ENCODE results near the gene ACTR1B. TPM values are rescaled to one million over a fixed set of nuclear protein-coding genes. Genes with fewer than 3 reads are reported as not detected.

The ACTR1B gene
- total RNA-seq, 1 experiment from 2014 or later = 33.8 TPM

DNA sequence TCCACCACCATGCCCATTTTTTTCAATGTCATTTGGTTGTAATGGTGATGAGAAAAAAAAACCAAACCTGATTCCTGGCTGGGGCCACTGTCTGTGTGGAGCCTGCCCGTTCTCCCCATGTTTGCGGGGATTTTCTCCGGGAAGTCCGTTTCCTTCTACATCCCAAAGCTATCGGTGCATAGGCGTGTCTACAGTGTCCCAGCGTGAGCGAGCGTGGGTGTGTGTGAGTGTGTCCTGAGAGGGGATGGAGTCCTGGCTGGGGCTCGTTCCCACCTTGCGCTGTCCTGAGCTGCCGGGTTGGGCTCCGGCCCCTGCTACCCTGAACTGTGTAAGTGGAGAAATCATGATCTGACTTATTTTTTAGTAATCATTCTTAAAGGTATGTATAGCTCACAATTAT lies 42.3 kb upstream of the ACTR1B start:
- Histone ChIP-seq H4K20me1 (ENCODE audit: control insufficient read depth, insufficient read depth, insufficient read length) (no peaks in the 10 kb centered on the region), H3K4me2 (ENCODE audit: insufficient read depth, insufficient read length, low read length) (no peak overlapping the region), H2BK120ac (ENCODE audit: low read depth, low read length, poor library complexity, severe bottlenecking) (no peak overlapping the region), H3K27ac (ENCODE audit: insufficient read length, low read depth, low read length) (no peak overlapping the region), H4K5ac (ENCODE audit: insufficient read length, low read depth, low read length) (no peak overlapping the region), H3K9ac (ENCODE audit: extremely low read depth, insufficient read length, low read length) (no peak overlapping the region), H3K79me1 (ENCODE audit: insufficient read depth, low read depth, low read length, poor library complexity, severe bottlenecking) (no peaks in the 10 kb centered on the region), H3K18ac (ENCODE audit: insufficient read length, low read depth, low read length) (no peak overlapping the region), H3T11ph (ENCODE audit: low read length) (no peak overlapping the region), H3K23ac (ENCODE audit: insufficient read length, low read depth, low read length) (no peak overlapping the region), H3K4me1 (ENCODE audit: insufficient read depth, low read length) (no peaks in the 10 kb centered on the region), H3K27me3 (ENCODE audit: insufficient read depth, low read length) (no peaks in the 10 kb centered on the region), H3K56ac (ENCODE audit: insufficient read length, low read depth, low read length) (no peak overlapping the region), H4K91ac (ENCODE audit: insufficient read length, low read depth, low read length) (no peak overlapping the region), H3K14ac (ENCODE audit: insufficient read depth, low read length) (no peak overlapping the region), H3K9me3 (ENCODE audit: control insufficient read depth, low read depth, low read length) (no peaks in the 10 kb centered on the region), H2AFZ (ENCODE audit: low read length) (no peak overlapping the region), H2BK20ac (ENCODE audit: low read depth, low read length, poor library complexity, severe bottlenecking) (no peak overlapping the region), H3K23me2 (ENCODE audit: insufficient read length, low read depth, low read length, poor library complexity, severe bottlenecking) (no peaks in the 10 kb centered on the region), H2BK12ac (ENCODE audit: insufficient read length, low read depth, low read length) (no peak overlapping the region), H2BK15ac (ENCODE audit: low read depth, low read length) (no peak overlapping the region), H3K79me2 (ENCODE audit: insufficient read depth, low read length) (no peaks in the 10 kb centered on the region), H2AK5ac (ENCODE audit: insufficient read length, low read length) (no peak overlapping the region), H2BK5ac (ENCODE audit: insufficient read length, low read length) (no peak overlapping the region), H3K4ac (ENCODE audit: low read depth, low read length) (no peak overlapping the region), H4K8ac (replicated peaks; ENCODE audit: insufficient read length, low read depth, low read length) (no peak overlapping the region)
- Mint-ChIP-seq H3K36me3 (ENCODE audit: insufficient read depth in 1 of 3, low read depth in 3 of 3) (peaks cover 0 to 4% (median 0%) of the 10 kb centered on the region in 3 experiments; a peak in 2 of 7 replicates), H3K4me1 (peaks cover 2 to 4% of the 10 kb centered on the region in 2 experiments), H3K27me3 (ENCODE audit: low read depth) (peaks cover 3% of the 10 kb centered on the region; the same call in 1 of the 2 replicates), H3K27ac (no peak overlapping the region), H3K4me3 (no peak overlapping the region), H3K9me3 (peaks cover 0 to 2% of the 10 kb centered on the region in 2 experiments; a peak in 1 of 5 replicates)
- DNase-seq = peak; percentile 17
- no CpG with 5 or more reads among the region's 13 CpGs for WGBS (ENCODE audit: extremely low coverage, insufficient read length, low lambda C conversion rate)
- TF ChIP-seq, protein P1, sequence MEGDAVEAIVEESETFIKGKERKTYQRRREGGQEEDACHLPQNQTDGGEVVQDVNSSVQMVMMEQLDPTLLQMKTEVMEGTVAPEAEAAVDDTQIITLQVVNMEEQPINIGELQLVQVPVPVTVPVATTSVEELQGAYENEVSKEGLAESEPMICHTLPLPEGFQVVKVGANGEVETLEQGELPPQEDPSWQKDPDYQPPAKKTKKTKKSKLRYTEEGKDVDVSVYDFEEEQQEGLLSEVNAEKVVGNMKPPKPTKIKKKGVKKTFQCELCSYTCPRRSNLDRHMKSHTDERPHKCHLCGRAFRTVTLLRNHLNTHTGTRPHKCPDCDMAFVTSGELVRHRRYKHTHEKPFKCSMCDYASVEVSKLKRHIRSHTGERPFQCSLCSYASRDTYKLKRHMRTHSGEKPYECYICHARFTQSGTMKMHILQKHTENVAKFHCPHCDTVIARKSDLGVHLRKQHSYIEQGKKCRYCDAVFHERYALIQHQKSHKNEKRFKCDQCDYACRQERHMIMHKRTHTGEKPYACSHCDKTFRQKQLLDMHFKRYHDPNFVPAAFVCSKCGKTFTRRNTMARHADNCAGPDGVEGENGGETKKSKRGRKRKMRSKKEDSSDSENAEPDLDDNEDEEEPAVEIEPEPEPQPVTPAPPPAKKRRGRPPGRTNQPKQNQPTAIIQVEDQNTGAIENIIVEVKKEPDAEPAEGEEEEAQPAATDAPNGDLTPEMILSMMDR (conservative IDR thresholded peaks at IDR 0.05) = no peak
